GM18909 (cell line): ENCODE results near the gene ENO3.

ENCODE experiments used
- ATAC-seq: cut with Tn5 transposase; IDR thresholded peaks from one replicate; pipeline ENCODE4 v1.9.1; 2021; ENCODE audit warnings: mild to moderate bottlenecking; ENCODE audit not compliant: unreplicated experiment, poor library complexity

ENO3 gene

GRCh38 chr17:4969551-4970173, 18.7 kb downstream of the ENO3 start:
- ATAC-seq: no peak

DNA sequence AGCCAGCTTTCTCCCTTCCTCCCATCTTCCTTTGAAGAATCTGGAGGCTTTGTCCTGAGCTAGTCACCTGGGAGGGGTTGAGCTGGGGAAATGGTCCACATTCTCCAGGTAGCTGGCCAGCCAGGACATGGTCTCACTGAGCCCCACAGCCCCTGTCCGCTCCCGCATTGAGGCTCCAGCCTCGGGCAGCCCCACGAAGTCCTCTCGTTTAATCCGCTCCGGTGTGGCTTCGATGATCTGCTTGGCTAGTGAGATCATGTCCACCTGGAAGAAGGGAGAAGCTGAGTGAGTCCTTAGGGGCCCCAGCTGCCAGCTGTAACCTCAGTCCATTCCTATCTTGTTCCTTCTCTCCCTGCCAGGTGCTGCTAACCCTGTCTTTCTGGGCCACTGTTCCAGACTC, 19.4 kb downstream of the ENO3 start:
- no peak for ATAC-seq

GRCh38 chr17:4971826-4972225, 20.9 kb downstream of the ENO3 start:
- ATAC-seq: no peak

GRCh38 chr17:4972322-4972721, 21.4 kb downstream of the ENO3 start:
- no peak for ATAC-seq

DNA sequence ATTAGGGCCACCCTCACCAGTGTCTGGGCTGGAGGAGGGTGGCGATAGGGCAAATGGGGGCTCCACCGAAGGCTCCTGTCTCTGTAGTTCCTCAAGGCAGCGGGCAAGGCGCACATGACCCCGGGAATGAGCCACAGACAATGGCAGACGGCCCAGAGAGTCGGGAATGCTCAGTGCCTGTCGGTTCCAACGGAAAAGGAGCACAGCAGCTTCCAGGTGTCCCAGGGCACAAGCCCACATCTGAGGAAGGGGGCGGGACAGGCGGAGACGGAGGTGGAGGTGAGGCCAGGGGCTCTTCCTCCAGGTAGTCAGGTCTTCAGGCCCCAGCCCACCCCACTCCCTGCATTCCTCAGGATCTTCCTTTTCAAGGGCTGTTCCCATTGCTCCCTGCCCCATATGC, 21.8 kb downstream of the ENO3 start:
- no peak for ATAC-seq

DNA sequence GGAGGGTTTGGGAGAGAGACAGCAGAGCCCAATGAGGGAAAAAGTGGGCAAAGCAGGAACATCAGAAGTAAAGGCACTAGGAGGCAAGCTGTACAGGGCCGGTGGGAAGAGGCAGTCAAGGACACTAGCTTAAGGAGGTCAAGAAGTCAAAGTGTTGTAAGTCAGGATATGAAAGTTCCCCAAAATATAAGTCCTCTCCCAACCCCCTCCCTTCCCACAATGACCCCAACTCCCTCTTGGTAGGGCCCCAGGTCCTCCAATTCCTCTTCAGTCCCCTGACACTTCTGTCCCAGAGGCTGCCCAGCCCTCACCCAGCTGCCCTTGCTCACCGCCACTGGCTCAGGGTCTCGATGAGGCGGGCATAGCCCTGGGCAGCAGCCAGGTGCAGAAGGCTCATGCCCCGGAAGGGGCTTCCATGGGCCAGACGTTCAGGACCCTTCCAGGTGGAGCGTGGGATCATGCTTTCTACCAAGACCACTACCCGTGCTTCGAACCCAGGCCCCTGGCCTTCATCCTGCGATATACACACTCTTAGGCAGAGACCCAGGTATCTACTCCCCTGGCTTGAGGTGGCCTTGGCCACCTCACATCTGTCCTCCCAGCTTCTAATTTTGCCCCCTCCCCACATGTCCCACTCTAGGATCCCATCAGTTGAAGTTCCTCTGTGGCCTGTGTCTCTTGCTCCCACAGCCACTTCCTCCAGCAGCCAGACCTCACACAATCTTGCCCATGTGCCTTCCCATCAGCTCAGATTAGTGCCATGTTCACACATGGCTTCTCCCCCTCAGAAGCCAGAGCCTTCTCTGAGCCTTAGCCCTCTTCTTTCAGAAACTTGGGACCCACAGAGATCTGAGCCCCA, 22.6 kb downstream of the ENO3 start:
- no peak for ATAC-seq

GRCh38 chr17:4974115-4974670, 23.3 kb downstream of the ENO3 start:
- no peak for ATAC-seq

DNA sequence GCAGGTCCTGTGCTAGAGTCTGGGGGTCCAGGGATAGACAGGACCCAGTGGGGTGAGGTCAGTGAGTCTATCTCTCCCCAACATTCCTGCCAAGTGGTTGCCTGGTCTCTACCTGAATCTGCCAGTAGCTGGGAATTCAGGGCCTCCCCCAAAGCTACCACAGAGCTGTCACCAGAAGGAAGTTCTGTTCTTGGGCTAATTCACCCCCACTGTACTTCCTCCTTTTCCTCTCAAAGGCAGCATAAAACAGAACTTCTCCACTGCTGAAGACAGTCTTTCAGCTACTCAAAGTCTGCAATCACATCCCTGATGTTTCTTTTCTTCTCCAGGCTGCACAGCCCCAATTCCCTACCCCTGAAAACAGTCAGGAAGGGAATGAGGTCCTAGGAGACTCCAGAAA, 27.8 kb downstream of the ENO3 start:
- no peak for ATAC-seq

- no peak for ATAC-seq
Observed at GRCh38 chr17:4980644-4981216, 29.8 kb downstream of the ENO3 start.

- no peak for ATAC-seq
Observed at GRCh38 chr17:4982305-4982704, 31.4 kb downstream of the ENO3 start.

- no peak for ATAC-seq
Observed at GRCh38 chr17:4986403-4986802, 35.5 kb downstream of the ENO3 start.

- ATAC-seq: peak; percentile 67
Observed at GRCh38 chr17:4986951-4987766, 36.2 kb downstream of the ENO3 start, which contains the start of gene CAMTA2. CAMTA2 (minus strand) TSS chr17:4987675; CDS start chr17:4986222, 1,453 bp downstream.

DNA sequence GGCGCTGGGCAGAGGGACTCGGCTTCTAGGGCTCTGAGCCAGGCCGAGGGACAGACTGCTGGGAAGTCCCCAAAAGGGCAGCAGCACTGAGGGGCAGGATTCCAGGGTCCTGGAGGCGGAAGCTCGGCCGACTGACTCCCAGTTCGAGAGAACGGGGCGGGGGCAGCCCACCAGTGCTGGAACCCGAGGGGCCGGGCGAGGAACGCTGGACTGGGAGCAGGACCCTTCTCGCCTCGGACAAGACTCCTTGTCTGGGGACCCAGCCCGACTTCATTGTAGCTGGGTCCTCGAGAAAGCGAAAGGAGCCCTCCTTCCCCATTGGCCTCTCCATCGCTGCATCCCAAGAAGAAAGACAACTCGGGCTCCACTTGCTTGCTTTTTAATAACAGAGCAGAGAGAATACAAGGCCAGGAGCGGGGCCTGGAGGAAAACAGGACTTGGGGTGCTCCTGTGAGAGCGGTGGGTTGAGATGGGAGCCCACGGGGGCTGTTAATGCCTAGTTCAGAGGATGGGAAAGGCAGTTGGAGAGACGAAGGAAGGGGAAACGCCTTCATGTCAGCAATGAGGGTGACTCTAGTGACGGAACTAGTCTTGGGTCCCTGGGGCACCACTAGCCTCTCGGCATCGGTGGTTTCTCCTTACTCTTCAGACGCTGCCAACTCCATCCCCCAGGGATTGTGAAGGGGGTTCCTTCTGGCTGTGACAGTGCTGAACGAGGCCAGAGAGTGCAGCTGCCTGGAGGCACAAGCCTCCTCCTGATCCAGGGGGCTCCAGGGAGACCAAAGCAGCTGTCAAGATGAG, 37.0 kb downstream of the ENO3 start:
- ATAC-seq: peak; percentile 18

DNA sequence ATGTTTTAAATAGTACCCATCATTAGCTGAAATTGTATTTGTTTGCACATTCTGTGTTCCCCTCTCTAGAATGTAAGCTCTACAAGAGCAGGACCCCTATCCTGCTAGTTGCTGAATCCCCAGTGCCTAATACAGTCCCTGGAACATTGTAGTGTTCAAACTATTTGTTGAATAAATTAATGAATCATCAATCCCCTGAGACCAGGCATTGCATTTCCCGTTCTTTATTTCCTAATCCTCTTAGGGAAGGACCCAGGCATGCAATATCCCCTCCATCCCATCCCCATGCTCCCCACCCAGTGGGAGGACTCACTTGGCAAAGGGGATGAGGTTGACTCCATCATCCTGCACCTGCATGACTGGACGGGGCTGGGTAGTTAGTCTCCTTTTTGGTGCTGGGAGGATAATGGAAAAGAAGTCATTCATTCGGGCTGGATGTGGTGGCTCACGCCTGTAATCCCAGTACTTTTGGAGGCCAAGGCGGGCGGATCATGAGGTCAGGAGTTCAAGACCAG, 43.2 kb downstream of the ENO3 start:
- no peak for ATAC-seq

- peak; percentile 86 for ATAC-seq
Observed at GRCh38 chr17:4997302-4998026, 46.5 kb downstream of the ENO3 start, which contains the start of the genes INCA1 and KIF1C. INCA1 (minus strand) TSS chr17:4997522; CDS start chr17:4994437, 3,085 bp downstream. KIF1C (plus strand) TSS chr17:4997950; CDS start chr17:5000247, 2,297 bp downstream.

- ATAC-seq: peak; percentile 15
Observed at GRCh38 chr17:4998027-4998731, 47.3 kb downstream of the ENO3 start.

DNA sequence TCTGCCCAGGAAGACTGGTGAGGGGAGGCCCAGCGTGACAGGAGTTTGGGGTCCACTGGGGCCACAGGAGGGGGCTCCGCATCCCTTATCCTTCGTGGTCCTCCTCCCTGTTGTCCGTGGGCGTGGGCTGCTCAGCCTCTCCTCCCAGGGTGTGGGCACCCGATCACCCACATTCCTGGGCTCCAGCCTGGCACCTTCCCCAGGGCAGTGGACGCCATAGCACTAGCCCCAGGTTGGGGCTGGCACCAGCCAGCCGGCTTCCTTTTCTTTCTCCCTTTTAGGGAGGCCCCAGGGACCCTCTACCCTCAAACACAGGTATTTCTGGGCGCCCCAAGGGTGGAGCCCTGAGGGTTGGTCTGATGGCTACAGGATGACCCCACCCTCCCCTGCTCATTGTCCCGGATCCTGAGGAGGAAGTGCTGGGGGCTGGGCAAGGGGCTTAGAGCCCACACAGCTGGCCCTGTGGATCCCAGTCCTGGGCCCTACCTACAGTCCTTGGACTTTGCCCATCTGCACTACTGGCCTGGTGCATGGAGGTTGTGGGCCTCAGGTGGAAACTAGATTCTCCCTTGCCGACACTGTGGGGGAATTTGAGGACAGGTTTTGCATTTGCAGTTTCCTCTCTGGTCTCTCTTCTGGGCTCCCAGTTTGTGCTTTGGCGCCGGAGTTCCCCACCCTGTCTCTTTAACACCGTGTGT, 48.0 kb downstream of the ENO3 start:
- ATAC-seq: no peak
